Mammary epithelial cell (primary cell): ENCODE results near the gene PRDM4.

Experiments
- EZH2 ChIP-seq: IDR thresholded peaks from 2 replicates; pipeline ENCODE4 v1.6.1; 2012; ENCODE audit warnings: low read length, inconsistent platforms, borderline replicate concordance
- TF ChIP-seq, protein P1 (sequence below), 2 donors: IDR thresholded peaks in 1 of 2; conservative IDR thresholded peaks in 1 of 2; 2 replicates each; pipeline ENCODE4 v1.5.1; 2011 to 2012; ENCODE audit warnings: inconsistent platforms in 2 of 2, low read length in 2 of 2, mild to moderate bottlenecking in 2 of 2, control low read depth in 1 of 2, low read depth in 1 of 2; ENCODE audit not compliant: insufficient read depth in 1 of 2; ENCODE audit errors: extremely low read depth in 1 of 2

DNA sequence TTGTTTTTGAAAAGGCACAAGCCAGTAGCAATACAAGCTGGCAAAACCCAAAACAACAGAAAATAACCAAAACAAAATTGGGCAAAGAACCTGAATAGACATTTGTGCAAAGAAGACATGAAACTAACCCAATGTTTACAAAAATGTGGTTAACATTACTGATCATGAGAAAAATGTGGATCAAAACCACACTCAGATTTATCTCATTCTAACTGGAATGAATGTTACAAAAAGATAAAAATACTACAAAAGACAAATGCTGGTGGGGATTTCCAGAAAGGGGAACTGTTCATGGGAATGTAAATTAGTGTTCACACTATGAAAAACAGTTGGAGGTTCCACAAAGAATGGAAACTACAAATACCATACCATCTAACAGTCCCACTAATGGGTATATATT is 40.2 kb upstream of the PRDM4 start:
- TF ChIP-seq, protein P1, sequence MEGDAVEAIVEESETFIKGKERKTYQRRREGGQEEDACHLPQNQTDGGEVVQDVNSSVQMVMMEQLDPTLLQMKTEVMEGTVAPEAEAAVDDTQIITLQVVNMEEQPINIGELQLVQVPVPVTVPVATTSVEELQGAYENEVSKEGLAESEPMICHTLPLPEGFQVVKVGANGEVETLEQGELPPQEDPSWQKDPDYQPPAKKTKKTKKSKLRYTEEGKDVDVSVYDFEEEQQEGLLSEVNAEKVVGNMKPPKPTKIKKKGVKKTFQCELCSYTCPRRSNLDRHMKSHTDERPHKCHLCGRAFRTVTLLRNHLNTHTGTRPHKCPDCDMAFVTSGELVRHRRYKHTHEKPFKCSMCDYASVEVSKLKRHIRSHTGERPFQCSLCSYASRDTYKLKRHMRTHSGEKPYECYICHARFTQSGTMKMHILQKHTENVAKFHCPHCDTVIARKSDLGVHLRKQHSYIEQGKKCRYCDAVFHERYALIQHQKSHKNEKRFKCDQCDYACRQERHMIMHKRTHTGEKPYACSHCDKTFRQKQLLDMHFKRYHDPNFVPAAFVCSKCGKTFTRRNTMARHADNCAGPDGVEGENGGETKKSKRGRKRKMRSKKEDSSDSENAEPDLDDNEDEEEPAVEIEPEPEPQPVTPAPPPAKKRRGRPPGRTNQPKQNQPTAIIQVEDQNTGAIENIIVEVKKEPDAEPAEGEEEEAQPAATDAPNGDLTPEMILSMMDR (conservative IDR thresholded peaks at IDR 0.05 in 1 of 2, IDR thresholded peaks at IDR 0.05 in 1 of 2; ENCODE audit: extremely low read depth in 1 of 2, insufficient read depth in 1 of 2, low read depth in 1 of 2, low read length in 2 of 2) = no peak
- TF ChIP-seq EZH2 = no peak
